ENCODE results near the gene INCA1. TPM values are rescaled to one million over a fixed set of nuclear protein-coding genes. Genes with fewer than 3 reads are reported as not detected.

INCA1 gene
- polyA plus RNA-seq, 1 of the 3 experiments (the other 2 are of a cell fraction): 1.2 TPM

GRCh38 chr17:4944163-4944553 is 53.2 kb downstream of the INCA1 start:
- WGBS (ENCODE audit: low lambda C conversion rate): 70% methylated on average over 3 of the region's 3 CpGs
- peak overlapping the region; percentile 98; the same call in 1 of the 2 replicates for H3K4me2 ChIP-seq
- ChIA-PET POLR2A (interaction anchor here (0.7 kb wide), 1 partner anchor 31 kb away, joined by 3 read pairs; no protein-coding TSS in a partner anchor), CTCF (no interaction called here)
- H3K4me1 ChIP-seq (ENCODE audit: control insufficient read depth in 1 of 2, insufficient read depth in 2 of 2, low read depth in 1 of 2, low read length in 1 of 2): peaks cover 16 to 35% of the 10 kb centered on the region in 2 experiments
- no peaks in the 10 kb centered on the region for H3K9me3 ChIP-seq
- no peaks in the 10 kb centered on the region for H3K9me2 ChIP-seq
- peaks cover 37 to 40% of the 10 kb centered on the region in 2 experiments for H3K36me3 ChIP-seq (replicated peaks in 1 of 2; ENCODE audit: control insufficient read depth in 1 of 2, insufficient read depth in 2 of 2, low read length in 1 of 2)
- no peak overlapping the region for H3K4me3 ChIP-seq (ENCODE audit: low read depth in 2 of 2, low read length in 1 of 2)
- H3F3A ChIP-seq (replicated peaks; ENCODE audit: insufficient read depth): peaks cover 71% of the 10 kb centered on the region
- peaks cover 84% of the 10 kb centered on the region for H3K79me2 ChIP-seq (ENCODE audit: insufficient read depth)
- no peak for TF ChIP-seq ELF1 (IDR thresholded peaks at IDR 0.05)
- no peak for TF ChIP-seq CTCF (IDR thresholded peaks at IDR 0.05)
- no peak for TF ChIP-seq RFX5 (IDR thresholded peaks at IDR 0.05; ENCODE audit: low read length)
- TF ChIP-seq EP300 (IDR thresholded peaks at IDR 0.05; ENCODE audit: borderline replicate concordance in 1 of 2, low read depth in 1 of 2, low read length in 1 of 2): no peak
- TF ChIP-seq EZH2phosphoT487 (IDR thresholded peaks at IDR 0.05; ENCODE audit: borderline replicate concordance, low read depth): no peak
- no peak for TF ChIP-seq SIN3A (IDR thresholded peaks at IDR 0.05; ENCODE audit: borderline replicate concordance, low read depth, low read length)
- peaks cover 45% of the 10 kb centered on the region for H4K20me1 ChIP-seq (ENCODE audit: insufficient read depth)
- no peaks in the 10 kb centered on the region for H3K27me3 ChIP-seq (ENCODE audit: insufficient read depth)
- no peak for DNase-seq
- H3K9ac ChIP-seq: peak overlapping the region; percentile 41; the same call in 1 of the 2 replicates
- H2AFZ ChIP-seq (ENCODE audit: low read depth): no peak overlapping the region
- H3K27ac ChIP-seq (ENCODE audit: low read depth in 2 of 2, low read length in 1 of 2): peak overlapping the region in 1 of 2 experiments; percentile 97; a peak in 2 of 4 replicates

GRCh38 chr17:4942760-4943508 is 54.4 kb downstream of the INCA1 start:
- peaks cover 45% of the 10 kb centered on the region for H4K20me1 ChIP-seq (ENCODE audit: insufficient read depth)
- POLR2A ChIA-PET: no interaction called here
- TF ChIP-seq RXRA (IDR thresholded peaks at IDR 0.05; ENCODE audit: borderline replicate concordance, low read depth) (no peak), NFIC (IDR thresholded peaks at IDR 0.05; ENCODE audit: borderline replicate concordance) (no peak), TCF12 (IDR thresholded peaks at IDR 0.05) (no peak), POLR2AphosphoS5 (IDR thresholded peaks at IDR 0.05; ENCODE audit: low read depth, low read length) (no peak), USF1 (IDR thresholded peaks at IDR 0.05; ENCODE audit: borderline replicate concordance, low read depth) (no peak), IRF3 (IDR thresholded peaks at IDR 0.05; ENCODE audit: low read depth, low read length) (no peak), RCOR1 (IDR thresholded peaks at IDR 0.05; ENCODE audit: low read length) (no peak), RAD21 (IDR thresholded peaks at IDR 0.05; ENCODE audit: low read length) (no peak), ZBTB33 (IDR thresholded peaks at IDR 0.05; ENCODE audit: borderline replicate concordance, low read depth) (no peak), CTCF (IDR thresholded peaks at IDR 0.05) (no peak), PBX3 (IDR thresholded peaks at IDR 0.05) (no peak), MXI1 (IDR thresholded peaks at IDR 0.05; ENCODE audit: low read depth, low read length) (no peak)

More at GRCh38 chr17:4942760-4943508, 54.4 kb downstream of the INCA1 start:
- no peak overlapping the region for H3K9ac ChIP-seq
- no peak for DNase-seq
- no peak overlapping the region for H3K4me3 ChIP-seq (ENCODE audit: low read depth in 2 of 2, low read length in 1 of 2)
- peaks cover 23 to 46% of the 10 kb centered on the region in 2 experiments for H3K4me1 ChIP-seq (ENCODE audit: control insufficient read depth in 1 of 2, insufficient read depth in 2 of 2, low read depth in 1 of 2, low read length in 1 of 2)
- H3F3A ChIP-seq (replicated peaks; ENCODE audit: insufficient read depth): peaks cover 63% of the 10 kb centered on the region
- peaks cover 36 to 43% of the 10 kb centered on the region in 2 experiments for H3K36me3 ChIP-seq (replicated peaks in 1 of 2; ENCODE audit: control insufficient read depth in 1 of 2, insufficient read depth in 2 of 2, low read length in 1 of 2)
- peaks cover 91% of the 10 kb centered on the region for H3K79me2 ChIP-seq (ENCODE audit: insufficient read depth)
- H3K27ac ChIP-seq (ENCODE audit: low read depth in 2 of 2, low read length in 1 of 2): peak overlapping the region in 1 of 2 experiments; percentile 97; a peak in 2 of 4 replicates
- H2AFZ ChIP-seq (ENCODE audit: low read depth): no peak overlapping the region
- no peaks in the 10 kb centered on the region for H3K9me2 ChIP-seq
- H3K4me2 ChIP-seq: no peak overlapping the region
- 86% methylated on average over 11 of the region's 13 CpGs for WGBS (ENCODE audit: low lambda C conversion rate)
- no peaks in the 10 kb centered on the region for H3K27me3 ChIP-seq (ENCODE audit: insufficient read depth)
- CTCF ChIA-PET: interaction anchor here (1.5 to 3.9 kb wide), 2 partner anchors 34 to 45 kb away, joined by 4 to 29 read pairs; partner anchors contain the start of gene CAMTA2
- H3K9me3 ChIP-seq: no peaks in the 10 kb centered on the region
